Epithelial cell of prostate (primary cell): ENCODE data around the gene TP53.

ENCODE experiments used
- DNase-seq: peaks from one replicate; pipeline ENCODE4 v3.0.0-alpha.2; 2011; ENCODE audit warnings: low read depth, low spot score
- H3K27ac ChIP-seq: fragments of 450-650 bp; 2 replicates; pipeline ENCODE4 v1.5.1; 2017; ENCODE audit warnings: mild to moderate bottlenecking

TP53 gene

GRCh38 chr17:7687072-7687907 is at the start of gene TP53:
Gene TP53, minus strand, starts transcription at chr17:7687490. Its CDS starts 10,896 bp downstream, at chr17:7676594.
- DNase-seq, result peak; percentile 66
- peak within 1 kb of the TSS; percentile 99 for H3K27ac ChIP-seq

- no peak overlapping the region for H3K27ac ChIP-seq
- DNase-seq, result no peak
Measured at GRCh38 chr17:7732981-7733539, 45.8 kb upstream of the TP53 start.

DNA sequence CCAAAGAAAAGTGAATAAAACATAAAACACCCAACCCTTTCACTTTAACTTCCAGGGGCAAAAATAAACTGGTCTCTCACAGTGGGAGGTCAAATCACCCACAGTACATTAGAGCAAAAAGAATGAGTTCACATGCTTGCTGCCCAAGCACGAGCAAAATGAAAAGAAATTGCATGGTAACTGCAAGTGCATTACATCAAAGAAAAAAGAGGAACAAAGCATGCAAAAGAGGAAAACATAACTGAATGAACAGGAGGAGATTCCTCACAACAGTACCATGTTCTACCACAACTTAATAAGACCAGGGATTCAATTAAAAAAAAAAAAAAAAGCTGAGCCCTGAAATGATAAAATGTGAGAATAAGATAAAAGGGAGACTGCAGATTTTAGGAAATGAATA is 42.5 kb upstream of the TP53 start:
- no peak overlapping the region for H3K27ac ChIP-seq
- no peak for DNase-seq

- no peak for DNase-seq
- H3K27ac ChIP-seq, result no peak overlapping the region
Measured at GRCh38 chr17:7727886-7728285, 40.6 kb upstream of the TP53 start.

DNA sequence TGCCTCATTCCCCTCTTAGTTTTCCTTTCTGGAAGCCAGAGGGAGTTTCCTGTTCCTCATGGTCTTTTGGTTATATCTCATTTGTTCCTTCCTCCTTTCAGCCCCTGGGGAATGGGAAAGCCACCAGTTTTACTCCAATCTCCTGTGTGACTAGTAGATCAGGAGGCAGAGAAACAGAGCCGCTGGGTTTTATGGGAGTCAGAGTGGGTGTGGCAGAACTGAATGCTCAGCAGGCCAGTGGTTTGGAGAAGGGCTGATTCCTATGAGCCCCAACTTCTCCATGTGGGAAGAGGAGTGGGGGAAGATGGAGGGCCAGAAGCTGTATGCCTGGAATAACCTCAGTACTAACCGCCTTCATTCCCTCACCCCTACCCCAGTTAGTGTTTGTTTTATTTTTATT is 34.3 kb upstream of the TP53 start:
- no peak for DNase-seq
- H3K27ac ChIP-seq, result no peak overlapping the region

DNA sequence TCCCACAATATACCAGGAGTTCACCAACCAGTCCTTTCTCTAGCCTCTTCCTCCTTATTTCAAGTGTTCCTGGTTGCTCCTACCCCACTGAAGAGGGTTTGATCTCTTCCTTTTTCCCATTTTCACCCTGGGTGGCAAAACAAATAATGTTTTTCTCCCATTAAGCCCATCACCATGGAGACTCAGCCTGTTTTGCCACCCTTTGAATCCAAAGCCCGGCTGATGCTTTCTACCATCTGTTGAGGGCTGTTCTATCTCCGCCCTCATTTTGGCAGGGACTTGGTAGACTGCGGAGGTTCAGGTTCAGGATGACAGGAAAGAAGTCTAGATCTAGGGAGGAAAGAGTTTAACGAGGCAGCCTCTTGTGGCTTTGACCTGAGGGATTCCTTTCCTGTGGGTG is 32.8 kb upstream of the TP53 start:
- DNase-seq, result no peak

GRCh38 chr17:7719661-7720060 is 32.4 kb upstream of the TP53 start:
- DNase-seq, result no peak
- H3K27ac ChIP-seq, result no peak overlapping the region

More for the DNA sequence above, 32.8 kb upstream of the TP53 start:
- H3K27ac ChIP-seq, result no peak overlapping the region

DNA sequence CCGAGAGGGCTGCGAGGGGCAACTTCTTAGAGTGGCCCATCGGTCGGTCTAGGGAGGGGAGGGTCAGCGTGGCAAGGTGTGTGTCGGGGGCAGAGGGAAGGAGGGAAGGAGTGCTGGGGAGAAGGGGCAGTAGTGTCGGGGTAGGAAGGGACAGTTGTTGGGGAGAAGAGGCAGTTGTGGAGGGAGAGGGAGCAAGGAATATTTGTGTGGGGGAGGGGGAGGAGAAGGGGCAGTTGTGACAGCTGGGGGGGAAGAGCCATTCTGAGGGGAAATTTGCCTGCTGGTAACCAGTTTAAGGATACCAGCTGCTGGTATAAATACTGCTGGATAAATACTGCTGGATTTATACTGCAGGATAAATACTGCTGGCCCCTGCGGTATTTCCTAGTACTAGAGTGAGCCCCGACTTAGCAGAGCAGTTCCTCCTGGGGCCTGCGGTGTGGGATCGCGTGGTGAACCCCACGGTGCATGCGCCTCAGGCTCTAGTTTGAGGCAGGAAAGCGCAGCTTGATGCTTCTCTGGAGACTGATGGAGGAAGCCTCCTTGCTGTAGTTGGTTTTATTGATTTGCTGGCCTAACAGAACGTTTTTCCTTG is 30.6 kb upstream of the TP53 start:
- no peak for DNase-seq
- H3K27ac ChIP-seq, result no peak overlapping the region

GRCh38 chr17:7716901-7717755 is 29.8 kb upstream of the TP53 start, which contains the start of gene DNAH2:
Gene DNAH2, plus strand, starts transcription at chr17:7717744. Its CDS starts 1,991 bp downstream, at chr17:7719735.
- peak; percentile 27 for DNase-seq

GRCh38 chr17:7715936-7716886 is 28.9 kb upstream of the TP53 start:
- DNase-seq, result no peak
- H3K27ac ChIP-seq, result no peak overlapping the region

More at GRCh38 chr17:7716901-7717755, 29.8 kb upstream of the TP53 start, which contains the start of gene DNAH2:
- peak within 1 kb of the TSS; percentile 14 for H3K27ac ChIP-seq

GRCh38 chr17:7714721-7715594 is 27.7 kb upstream of the TP53 start:
- no peak for DNase-seq
- no peak overlapping the region for H3K27ac ChIP-seq

DNA sequence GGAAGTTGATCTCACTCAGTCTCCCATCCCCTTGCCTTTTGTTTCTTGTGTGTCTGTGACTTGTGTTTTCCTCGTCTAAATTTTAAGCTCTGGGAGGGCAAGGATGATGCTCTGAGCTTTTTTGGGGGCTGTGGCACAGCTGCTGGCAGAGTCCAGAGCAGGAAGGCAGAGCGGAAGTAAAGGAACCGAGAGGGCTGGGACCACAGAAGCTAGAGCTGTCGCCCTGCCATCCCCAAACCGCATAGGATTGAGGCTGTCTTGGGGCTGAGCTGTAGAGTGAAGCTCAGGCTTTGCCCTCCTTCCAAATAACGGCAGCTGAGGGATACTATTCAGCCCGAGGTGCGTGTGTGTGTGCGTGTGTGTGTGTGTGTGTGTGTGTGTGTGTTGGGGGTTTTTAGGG is 26.5 kb upstream of the TP53 start:
- H3K27ac ChIP-seq, result no peak overlapping the region
- no peak for DNase-seq

GRCh38 chr17:7712111-7712771 is 25.0 kb upstream of the TP53 start:
- no peak overlapping the region for H3K27ac ChIP-seq
- DNase-seq, result no peak

DNA sequence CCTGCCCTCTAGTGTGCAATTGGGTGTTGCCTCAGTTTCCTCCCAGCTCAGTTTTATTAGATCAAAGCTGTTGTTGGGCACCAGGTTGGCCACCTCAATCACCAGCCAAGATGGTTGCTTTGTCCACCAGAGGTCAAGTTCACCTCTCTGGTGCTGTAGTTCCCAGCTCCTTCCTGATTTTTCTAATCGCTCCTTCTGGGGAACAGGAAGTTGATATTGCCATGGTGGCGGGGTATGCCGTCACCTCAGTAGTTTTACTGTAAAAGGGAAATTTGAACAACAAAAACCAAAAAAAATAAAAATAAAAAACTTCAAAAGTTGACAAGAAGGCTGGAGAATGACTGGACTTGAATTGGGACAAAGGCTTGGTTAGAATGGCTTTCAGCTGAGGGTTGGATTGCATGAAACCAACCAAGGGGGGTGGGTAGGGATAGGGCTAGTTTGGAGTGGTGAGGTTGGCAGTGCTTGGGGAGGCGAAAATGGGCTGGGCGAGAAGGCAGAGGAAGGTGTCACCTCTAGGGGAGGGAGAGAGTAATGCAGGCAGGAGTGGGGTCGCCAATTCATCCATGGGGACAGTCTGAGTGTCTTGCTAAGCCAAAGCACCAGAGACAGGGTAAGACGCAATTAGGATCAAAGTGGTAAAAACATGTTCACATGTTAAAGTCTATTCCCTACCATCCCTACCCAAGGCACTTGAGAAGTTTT is 23.9 kb upstream of the TP53 start:
- no peak overlapping the region for H3K27ac ChIP-seq
- DNase-seq, result no peak

GRCh38 chr17:7710301-7710700 is 23.0 kb upstream of the TP53 start:
- DNase-seq, result no peak
- H3K27ac ChIP-seq, result no peak overlapping the region

DNA sequence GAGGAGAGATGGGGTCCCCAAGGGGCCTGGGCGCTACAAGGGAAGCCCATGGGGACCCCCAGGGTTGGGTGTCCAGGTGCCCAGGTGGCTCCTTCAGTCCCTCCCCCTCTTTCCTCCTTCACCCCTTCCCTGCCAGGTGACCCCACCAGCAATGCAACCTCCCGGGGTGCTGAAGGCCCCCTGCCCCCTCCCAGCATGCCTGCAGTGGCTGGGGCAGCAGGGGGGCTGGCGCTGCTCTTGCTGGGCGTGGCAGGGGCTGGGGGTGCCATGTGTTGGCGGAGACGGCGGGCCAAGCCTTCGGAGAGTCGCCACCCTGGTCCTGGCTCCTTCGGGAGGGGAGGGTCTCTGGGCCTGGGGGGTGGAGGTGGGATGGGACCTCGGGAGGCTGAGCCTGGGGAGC is 21.7 kb upstream of the TP53 start:
- no peak overlapping the region for H3K27ac ChIP-seq
- no peak for DNase-seq
